Bronchial epithelial cell (primary cell): ENCODE results near the gene RAD23A. TPM values are rescaled to one million over a fixed set of nuclear protein-coding genes. Genes with fewer than 3 reads are reported as not detected.
A peak's percentile ranks its signal among the peaks of the same experiment; 100 is the strongest.

Experiments used
- DNase-seq: peaks from one replicate; pipeline ENCODE4 v3.0.0-alpha.2; 2010; ENCODE audit warnings: low read depth
- FAIRE-seq: peaks from 2 replicates; lab custom pipeline; 2011; peaks lifted over from hg19 to GRCh38; lab: Jason Lieb, UNC
- H3K27me3 ChIP-seq: 2 replicates; pipeline ENCODE4 v1.5.1; 2011; ENCODE audit warnings: low read length; ENCODE audit not compliant: control insufficient read depth, insufficient read depth
- H3K36me3 ChIP-seq: 2 replicates; pipeline ENCODE4 v1.5.1; 2011; ENCODE audit warnings: low read length; ENCODE audit not compliant: control insufficient read depth, insufficient read depth
- H3K4me3 ChIP-seq: 2 replicates; pipeline ENCODE4 v1.5.1; 2011; ENCODE audit warnings: mild to moderate bottlenecking, low read depth, low read length, control low read depth
- total RNA-seq: library from RNA; depleted of rRNA; stranded (reverse); fragments of >200 nt; gene quantifications from 2 replicates; pipeline ENCODE4 v1.2.1, GENCODE V29; 2014
- TF ChIP-seq, protein P1 (sequence below): IDR thresholded peaks from 2 replicates; pipeline ENCODE4 v1.5.1; 2011; ENCODE audit warnings: mild to moderate bottlenecking, moderate library complexity, low read length, control low read depth, inconsistent platforms; ENCODE audit not compliant: insufficient read depth, severe bottlenecking

RAD23A gene
- total RNA-seq, 1 donor from 2014 or later = 91.1 TPM

DNA sequence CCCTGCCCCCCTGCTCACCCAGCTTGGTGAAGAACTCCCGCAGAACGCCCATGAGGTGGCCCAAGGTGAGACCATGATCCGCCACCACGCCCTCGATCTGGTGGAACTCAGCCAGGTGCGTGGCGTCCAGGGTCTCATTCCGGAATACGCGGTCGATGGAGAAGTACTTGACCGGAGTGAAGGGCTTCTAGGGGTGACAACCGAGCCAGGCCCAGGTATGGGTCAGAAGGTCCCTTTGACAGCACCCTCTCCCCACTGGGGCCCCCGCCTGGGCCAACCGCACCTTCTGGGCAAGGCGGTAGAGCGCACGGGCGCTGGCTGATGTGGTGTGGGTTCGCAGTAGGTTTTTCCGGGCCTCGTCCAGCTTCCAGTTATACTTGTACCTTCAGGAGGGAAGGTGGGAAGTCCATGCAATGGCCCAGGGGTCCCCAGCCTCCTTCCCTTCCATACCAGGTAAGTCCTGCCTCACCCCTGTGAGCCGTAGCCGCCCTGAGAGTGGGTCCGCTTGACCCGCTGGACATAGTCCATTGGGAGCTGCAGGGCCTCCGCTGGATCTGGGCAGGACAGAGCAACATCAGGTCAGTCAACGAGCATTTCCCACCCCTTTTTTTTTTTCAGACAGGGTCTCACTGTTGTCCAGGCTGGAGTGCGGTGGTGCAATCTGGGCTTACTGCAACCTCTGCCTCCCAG, 20.9 kb upstream of the RAD23A start:
- peaks cover 39% of the 10 kb centered on the region for H3K36me3 ChIP-seq
- FAIRE-seq (no peak), DNase-seq (no peak)
- no peaks in the 10 kb centered on the region for H3K27me3 ChIP-seq
- H3K4me3 ChIP-seq = no peak overlapping the region
- TF ChIP-seq, protein P1, sequence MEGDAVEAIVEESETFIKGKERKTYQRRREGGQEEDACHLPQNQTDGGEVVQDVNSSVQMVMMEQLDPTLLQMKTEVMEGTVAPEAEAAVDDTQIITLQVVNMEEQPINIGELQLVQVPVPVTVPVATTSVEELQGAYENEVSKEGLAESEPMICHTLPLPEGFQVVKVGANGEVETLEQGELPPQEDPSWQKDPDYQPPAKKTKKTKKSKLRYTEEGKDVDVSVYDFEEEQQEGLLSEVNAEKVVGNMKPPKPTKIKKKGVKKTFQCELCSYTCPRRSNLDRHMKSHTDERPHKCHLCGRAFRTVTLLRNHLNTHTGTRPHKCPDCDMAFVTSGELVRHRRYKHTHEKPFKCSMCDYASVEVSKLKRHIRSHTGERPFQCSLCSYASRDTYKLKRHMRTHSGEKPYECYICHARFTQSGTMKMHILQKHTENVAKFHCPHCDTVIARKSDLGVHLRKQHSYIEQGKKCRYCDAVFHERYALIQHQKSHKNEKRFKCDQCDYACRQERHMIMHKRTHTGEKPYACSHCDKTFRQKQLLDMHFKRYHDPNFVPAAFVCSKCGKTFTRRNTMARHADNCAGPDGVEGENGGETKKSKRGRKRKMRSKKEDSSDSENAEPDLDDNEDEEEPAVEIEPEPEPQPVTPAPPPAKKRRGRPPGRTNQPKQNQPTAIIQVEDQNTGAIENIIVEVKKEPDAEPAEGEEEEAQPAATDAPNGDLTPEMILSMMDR = no peak

DNA sequence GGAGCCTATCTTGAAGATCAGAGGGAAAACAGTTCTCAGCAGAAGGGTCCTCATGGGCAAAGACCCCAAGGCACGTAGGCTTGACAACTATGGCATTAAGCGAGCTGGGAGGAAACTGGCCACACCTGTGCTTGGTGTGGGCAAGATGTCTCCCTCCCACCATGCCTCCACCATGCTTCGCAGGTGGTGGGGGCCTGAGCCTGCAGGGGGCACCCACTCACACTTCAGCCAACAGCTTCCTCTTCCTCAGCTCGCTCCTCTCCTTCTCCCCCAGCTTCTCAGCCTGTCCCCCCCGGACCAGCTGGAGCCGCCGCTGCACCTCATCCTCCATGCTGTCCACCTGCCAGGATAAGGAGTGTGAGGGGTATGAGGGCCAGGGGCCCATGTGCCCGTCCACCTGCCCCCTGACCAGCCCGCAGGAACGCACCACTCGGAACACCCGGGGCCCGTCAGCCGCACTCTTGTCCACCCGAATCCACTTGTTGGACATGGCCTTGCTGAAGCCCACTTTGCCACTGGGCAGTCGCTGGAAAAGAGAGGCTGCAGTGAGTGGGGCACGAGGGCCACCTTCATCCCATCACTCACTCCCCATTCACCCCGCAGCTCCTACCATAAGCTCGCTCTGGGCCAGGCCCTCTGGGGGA, 15.5 kb upstream of the RAD23A start:
- no peaks in the 10 kb centered on the region for H3K27me3 ChIP-seq
- no peak for FAIRE-seq
- no peak overlapping the region for H3K4me3 ChIP-seq
- no peak for DNase-seq
- TF ChIP-seq, protein P1 = no peak
- peaks cover 31% of the 10 kb centered on the region for H3K36me3 ChIP-seq

DNA sequence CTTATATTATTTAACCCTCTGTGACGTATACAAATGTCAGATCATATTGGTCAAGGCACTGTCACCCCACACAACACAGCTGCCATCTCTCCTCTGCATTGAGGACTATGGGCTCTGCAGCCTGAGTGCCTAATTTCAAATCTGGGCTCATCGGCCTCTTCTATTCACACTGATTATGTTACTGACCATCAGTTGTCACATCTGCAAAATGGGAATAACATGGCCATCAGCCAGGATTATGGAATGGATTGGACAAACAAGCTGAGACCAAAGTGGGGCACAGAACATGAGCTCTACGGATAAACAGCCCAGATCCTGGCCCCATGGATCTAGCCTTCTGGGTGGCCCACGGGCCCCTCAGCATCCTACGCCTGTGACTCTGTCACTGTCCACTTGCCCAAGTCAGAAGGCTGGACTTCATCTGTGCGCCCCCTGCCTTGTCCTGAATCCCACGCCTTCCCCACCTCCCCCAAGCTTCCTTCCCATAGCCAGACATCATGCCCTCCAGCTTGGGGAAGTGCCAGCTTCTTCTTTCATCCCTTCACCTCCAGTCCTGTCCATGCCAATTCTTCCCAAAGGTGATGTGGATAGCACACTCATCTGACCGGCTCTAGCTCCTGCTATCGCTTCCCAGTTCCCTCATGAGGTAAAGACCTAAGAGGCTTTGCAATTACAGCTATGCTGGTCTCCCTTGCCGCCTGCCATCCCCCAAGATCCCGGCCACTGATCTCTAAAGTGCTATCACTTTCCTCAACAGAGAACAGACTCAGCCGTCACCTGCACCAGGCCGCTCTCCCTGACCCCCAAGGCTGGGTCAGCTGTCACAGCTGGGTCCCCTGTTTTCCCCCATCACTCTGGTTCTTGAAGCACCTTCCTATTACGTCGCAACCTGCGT, 13.0 kb upstream of the RAD23A start:
- Histone ChIP-seq H3K27me3 (no peaks in the 10 kb centered on the region), H3K4me3 (peak overlapping the region; percentile 91), H3K36me3 (peaks cover 21% of the 10 kb centered on the region)
- no peak for DNase-seq
- FAIRE-seq = no peak
- TF ChIP-seq, protein P1 = no peak

DNA sequence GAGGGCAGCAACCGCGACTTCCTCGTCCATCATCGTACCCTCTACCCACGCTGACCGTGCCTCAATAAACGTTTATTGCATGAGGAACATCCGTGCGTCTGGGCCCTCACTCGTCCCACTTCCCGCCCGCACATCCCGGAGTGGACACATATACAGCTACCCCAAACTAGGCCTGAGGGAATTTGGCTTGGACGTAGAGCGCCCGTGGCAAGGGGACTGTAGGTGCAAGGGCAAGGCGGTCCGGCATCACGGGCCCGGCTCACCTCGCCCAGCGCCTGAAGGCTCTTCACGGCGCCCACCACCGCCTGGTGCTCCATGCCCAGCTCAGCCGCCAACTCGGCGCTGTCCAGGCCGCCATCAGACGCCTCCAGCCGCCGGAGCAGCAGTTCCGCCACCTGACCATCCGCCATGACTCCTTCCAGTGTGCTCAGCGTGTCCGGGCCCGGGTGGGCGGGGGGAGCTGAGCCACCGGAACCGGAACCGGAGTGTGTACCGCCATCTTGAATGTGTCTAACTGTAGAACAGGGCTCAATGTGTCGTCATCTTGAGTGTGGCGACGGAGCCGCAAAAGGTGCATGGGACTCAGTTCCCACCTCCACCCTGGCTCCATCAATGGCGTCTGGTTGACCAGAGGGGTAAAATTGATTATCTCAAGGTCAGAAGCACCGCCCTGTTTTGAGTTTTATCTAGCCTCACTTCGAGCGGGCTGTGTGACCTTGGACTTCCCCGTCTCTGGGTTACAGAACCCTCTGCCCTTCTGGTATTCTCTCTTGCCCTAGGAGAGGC, 12.2 kb upstream of the RAD23A start, which contains the start of gene FARSA:
FARSA (minus strand) TSS at position 425 of the 786 bp plus-strand sequence; CDS start at position 410, 15 bp downstream.
- no peaks in the 10 kb centered on the region for H3K27me3 ChIP-seq
- TF ChIP-seq, protein P1 = no peak
- peak within 1 kb of the TSS; percentile 91 for H3K4me3 ChIP-seq
- H3K36me3 ChIP-seq = peaks cover 16% of the 10 kb centered on the region
- DNase-seq (peak; percentile 80), FAIRE-seq (no peak)

DNA sequence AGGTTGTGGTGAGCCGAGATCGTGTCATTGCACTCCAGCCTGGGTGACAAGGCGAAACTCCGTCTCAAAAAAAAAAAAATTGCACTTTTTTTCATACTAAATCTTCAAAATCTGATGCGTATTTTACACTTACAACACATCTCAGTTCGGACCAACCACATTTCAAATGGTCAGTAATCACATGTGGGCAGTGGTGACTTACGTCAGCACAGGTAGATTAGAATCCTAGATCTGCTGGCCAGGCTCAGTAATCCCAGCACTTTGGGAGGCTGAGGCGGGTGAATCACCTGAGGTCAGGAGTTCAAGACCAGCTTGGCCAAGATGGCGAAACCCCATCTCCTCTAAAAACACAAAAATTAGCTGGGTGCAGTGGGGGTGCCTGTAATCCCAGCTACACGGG, 10.6 kb upstream of the RAD23A start:
- H3K27me3 ChIP-seq = no peaks in the 10 kb centered on the region
- no peak for DNase-seq
- no peak for FAIRE-seq
- H3K4me3 ChIP-seq = no peak overlapping the region
- TF ChIP-seq, protein P1 = no peak
- H3K36me3 ChIP-seq = peaks cover 15% of the 10 kb centered on the region
